Melanocyte of skin (primary cell): ENCODE data around the gene PPCS. TPM values are rescaled to one million over a fixed set of nuclear protein-coding genes. Genes with fewer than 3 reads are reported as not detected.

Experiments used
- small RNA-seq, 2 donors: library from RNA; depleted of rRNA; stranded (forward); fragments of <200 nt; gene quantifications; one replicate each; pipeline ENCODE3, GENCODE V24; 2012
- total RNA-seq, 2 donors: library from RNA; depleted of rRNA; stranded (reverse); fragments of >200 nt; gene quantifications; 2 replicates each; pipeline ENCODE4 v1.2.3, GENCODE V29; 2012

PPCS gene
- total RNA-seq, result 10 to 100 TPM; 79.2 to 83.3 TPM

GRCh38 chr1:42456010-42456753 is at the start of gene PPCS, which contains the start of gene ZMYND12:
TSS of gene PPCS (plus strand) at chr1:42456543. CDS start at chr1:42456566, 23 bp downstream.
TSS of gene ZMYND12 (minus strand) at chr1:42456022. CDS start at chr1:42455997, 25 bp downstream.

GRCh38 chr1:42462828-42463763 is 6.8 kb downstream of the PPCS start, which contains the start of gene CCDC30:
TSS of gene CCDC30 (plus strand) at chr1:42463286. CDS start at chr1:42480552, 17,266 bp downstream.

Small RNAs within 50 kb of the gene (small RNA-seq; reads per million reads assigned to genes)
- gene TMSB4XP1, result 0 reads per million in 2 donors

Other genes with a start within 250 kb of the PPCS start
- gene FOXJ3, start 121.3 kb upstream of the PPCS start, total RNA-seq, result 10 to 100 TPM; 29.6 to 32.6 TPM
- under 1 TPM; under 0.01 TPM for gene RIMKLA, start 75.8 kb upstream of the PPCS start, total RNA-seq
- gene ZMYND12, start 521 bp upstream of the PPCS start, total RNA-seq, result 1 to 10 TPM in 1 of 2 donors, under 1 TPM in 1; 0.67 to 1.7 TPM
- under 1 TPM; 0.67 to 0.69 TPM for gene CCDC30, start 6.7 kb downstream of the PPCS start, total RNA-seq
- gene PPIH, start 201.9 kb downstream of the PPCS start, total RNA-seq, result 10 to 100 TPM; 24.4 to 34.3 TPM
- 100 to 1,000 TPM; 365 to 602 TPM for gene YBX1, start 225.9 kb downstream of the PPCS start, total RNA-seq